Measurements from ENCODE around the gene ARHGAP10. TPM values are rescaled to one million over a fixed set of nuclear protein-coding genes. Genes with fewer than 3 reads are reported as not detected.

The ARHGAP10 gene
- total RNA-seq, 1 donor from 2014 or later, result 15.5 TPM

DNA sequence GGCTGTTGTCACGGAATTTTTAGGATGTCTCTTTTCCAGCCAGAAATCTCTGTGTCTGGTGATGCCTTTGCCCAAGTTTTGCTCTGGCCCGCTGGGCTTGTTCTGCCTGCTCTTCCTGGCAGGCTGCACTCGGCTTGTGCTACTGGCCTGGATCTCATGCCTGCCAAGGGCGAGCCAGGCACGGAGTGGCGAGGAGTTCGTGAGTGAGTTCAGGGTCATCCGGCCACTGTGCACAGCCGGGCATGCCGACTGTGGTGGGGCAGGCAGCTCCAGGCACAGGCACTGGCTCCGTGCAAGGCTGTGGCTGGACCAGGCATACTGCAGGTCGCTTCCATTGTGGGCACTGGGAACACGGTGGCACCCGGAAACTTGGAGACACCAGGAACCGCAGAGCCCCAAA lies 129.1 kb downstream of the ARHGAP10 start:
- TF ChIP-seq, protein P1, sequence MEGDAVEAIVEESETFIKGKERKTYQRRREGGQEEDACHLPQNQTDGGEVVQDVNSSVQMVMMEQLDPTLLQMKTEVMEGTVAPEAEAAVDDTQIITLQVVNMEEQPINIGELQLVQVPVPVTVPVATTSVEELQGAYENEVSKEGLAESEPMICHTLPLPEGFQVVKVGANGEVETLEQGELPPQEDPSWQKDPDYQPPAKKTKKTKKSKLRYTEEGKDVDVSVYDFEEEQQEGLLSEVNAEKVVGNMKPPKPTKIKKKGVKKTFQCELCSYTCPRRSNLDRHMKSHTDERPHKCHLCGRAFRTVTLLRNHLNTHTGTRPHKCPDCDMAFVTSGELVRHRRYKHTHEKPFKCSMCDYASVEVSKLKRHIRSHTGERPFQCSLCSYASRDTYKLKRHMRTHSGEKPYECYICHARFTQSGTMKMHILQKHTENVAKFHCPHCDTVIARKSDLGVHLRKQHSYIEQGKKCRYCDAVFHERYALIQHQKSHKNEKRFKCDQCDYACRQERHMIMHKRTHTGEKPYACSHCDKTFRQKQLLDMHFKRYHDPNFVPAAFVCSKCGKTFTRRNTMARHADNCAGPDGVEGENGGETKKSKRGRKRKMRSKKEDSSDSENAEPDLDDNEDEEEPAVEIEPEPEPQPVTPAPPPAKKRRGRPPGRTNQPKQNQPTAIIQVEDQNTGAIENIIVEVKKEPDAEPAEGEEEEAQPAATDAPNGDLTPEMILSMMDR (IDR thresholded peaks at IDR 0.05; ENCODE audit: insufficient read depth, low read length, poor library complexity, severe bottlenecking), result no peak
- Histone ChIP-seq H3K4me3 (ENCODE audit: low read depth, low read length) (no peak overlapping the region), H3K36me3 (ENCODE audit: control insufficient read depth, insufficient read depth, low read length) (no peaks in the 10 kb centered on the region), H3K27me3 (ENCODE audit: control insufficient read depth, insufficient read depth, low read length) (no peaks in the 10 kb centered on the region)
- no peak for DNase-seq (ENCODE audit: low read depth)

DNA sequence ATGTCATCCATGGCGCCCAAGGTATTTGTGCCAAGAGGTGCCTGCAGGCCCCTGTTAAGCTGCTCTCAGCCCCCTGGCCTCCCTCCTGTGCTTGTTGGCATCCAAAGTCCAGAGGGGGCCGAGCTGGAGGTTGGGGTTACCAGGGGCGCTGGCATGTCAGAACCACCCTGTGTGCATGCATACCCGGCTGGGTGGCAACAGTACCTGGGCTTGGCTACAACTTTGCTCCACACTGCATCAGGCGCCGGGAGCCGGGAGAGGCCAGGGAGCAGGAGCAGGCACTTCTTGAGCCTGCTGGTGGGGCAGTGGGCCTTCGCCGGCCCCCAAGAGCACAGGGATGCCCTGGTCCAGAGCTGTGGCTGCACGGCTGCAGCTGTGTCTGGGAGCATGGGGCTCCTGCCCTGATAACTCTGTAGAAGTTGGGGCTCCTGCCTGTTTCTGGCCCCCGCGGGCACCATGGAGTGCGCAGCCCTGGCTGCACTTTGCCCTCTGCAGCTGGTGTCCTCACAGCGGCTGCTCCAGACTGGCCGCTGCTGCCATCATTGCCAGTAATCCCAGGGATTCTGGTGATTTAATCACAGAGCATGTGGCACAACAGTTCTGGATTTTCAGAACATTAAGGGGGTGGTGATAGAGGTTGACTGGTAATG lies 130.3 kb downstream of the ARHGAP10 start:
- no peak overlapping the region for H3K4me3 ChIP-seq (ENCODE audit: low read depth, low read length)
- TF ChIP-seq, protein P1 (IDR thresholded peaks at IDR 0.05; ENCODE audit: insufficient read depth, low read length, poor library complexity, severe bottlenecking), result no peak
- H3K27me3 ChIP-seq (ENCODE audit: control insufficient read depth, insufficient read depth, low read length), result no peaks in the 10 kb centered on the region
- H3K36me3 ChIP-seq (ENCODE audit: control insufficient read depth, insufficient read depth, low read length), result no peaks in the 10 kb centered on the region
- no peak for DNase-seq (ENCODE audit: low read depth)

DNA sequence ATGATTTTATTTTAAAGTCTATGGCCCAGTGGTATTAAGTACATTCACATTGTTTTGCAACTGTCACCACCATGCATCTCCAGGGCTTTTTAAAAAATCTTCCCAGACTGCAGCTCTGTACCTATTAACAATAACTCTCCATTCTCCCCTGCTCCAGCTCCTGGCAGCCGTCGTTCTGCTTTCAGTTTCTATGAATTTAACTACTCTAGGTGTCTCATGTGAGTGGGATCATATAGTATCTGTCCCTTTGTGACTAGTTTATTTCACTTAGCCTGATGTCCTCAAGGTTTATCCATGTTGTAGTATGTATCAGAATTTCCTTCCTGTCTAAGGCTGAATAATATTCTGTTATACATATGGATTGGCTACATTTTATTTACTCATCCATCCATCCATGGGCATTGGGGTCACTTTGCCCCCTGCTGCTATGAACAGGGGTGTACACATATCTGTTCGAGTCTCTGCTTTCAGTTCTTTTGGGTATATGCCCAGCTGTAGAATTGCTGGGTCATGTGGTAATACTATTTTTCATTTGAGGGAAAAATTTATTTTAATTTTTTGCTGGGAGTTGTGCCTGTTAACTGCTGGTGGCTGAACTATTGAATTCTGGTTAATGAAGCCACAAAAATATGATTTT lies 131.3 kb downstream of the ARHGAP10 start:
- Histone ChIP-seq H3K36me3 (ENCODE audit: control insufficient read depth, insufficient read depth, low read length) (no peaks in the 10 kb centered on the region), H3K4me3 (ENCODE audit: low read depth, low read length) (no peak overlapping the region), H3K27me3 (ENCODE audit: control insufficient read depth, insufficient read depth, low read length) (no peaks in the 10 kb centered on the region)
- DNase-seq (ENCODE audit: low read depth), result no peak
- TF ChIP-seq, protein P1 (IDR thresholded peaks at IDR 0.05; ENCODE audit: insufficient read depth, low read length, poor library complexity, severe bottlenecking), result no peak

DNA sequence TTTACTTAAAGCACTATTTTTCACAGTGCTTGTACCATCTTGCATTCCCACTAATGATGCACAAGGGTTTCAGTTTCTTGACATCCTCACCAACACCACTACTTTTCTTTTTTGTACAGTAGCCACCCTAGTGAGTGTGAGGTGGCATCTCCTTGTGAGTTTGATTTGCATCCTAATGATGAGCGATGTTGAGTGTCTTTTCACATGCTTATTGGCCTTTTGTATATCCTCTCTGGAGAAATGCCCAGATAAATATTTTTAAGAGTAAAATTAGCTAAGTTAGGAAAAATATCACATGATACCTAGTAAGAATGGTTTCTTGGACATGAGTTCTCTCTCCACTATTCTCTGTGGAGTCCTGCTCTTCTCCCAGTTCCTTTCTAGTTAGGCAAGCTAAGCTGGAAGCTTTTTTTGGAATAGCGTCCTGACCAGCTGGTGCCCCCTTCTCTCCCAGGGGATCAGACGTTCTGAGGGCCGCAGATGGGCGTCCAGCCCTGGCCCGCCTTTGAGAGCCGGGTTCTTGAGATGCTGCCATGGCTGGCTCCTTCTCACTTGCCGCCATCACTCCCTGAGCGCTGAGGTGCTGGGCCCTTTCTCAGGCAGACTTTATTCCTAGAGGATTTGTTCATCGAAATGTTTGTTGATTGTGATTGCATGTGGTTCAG lies 132.1 kb downstream of the ARHGAP10 start:
- Histone ChIP-seq H3K36me3 (ENCODE audit: control insufficient read depth, insufficient read depth, low read length) (no peaks in the 10 kb centered on the region), H3K4me3 (ENCODE audit: low read depth, low read length) (no peak overlapping the region), H3K27me3 (ENCODE audit: control insufficient read depth, insufficient read depth, low read length) (no peaks in the 10 kb centered on the region)
- TF ChIP-seq, protein P1 (IDR thresholded peaks at IDR 0.05; ENCODE audit: insufficient read depth, low read length, poor library complexity, severe bottlenecking), result no peak
- DNase-seq (ENCODE audit: low read depth), result no peak

DNA sequence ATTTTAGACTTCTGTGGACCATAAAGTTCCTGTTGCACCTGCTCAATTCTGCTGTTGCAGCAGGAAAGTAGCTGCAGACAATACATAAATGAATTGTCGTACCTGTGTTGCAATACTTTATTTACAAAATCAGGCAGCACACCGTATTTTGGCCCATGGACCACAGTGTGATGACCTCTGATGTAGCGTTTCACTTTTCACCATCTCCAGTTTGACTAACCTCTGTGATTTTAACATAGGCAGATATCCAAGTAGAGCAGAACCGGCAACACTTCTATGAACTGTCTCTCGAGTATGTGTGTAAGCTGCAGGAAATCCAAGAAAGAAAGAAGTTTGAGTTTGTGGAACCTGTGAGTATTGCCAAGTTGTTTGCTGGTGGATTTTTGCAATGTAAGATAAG lies 132.7 kb downstream of the ARHGAP10 start:
- Histone ChIP-seq H3K27me3 (ENCODE audit: control insufficient read depth, insufficient read depth, low read length) (no peaks in the 10 kb centered on the region), H3K36me3 (ENCODE audit: control insufficient read depth, insufficient read depth, low read length) (no peaks in the 10 kb centered on the region), H3K4me3 (ENCODE audit: low read depth, low read length) (no peak overlapping the region)
- TF ChIP-seq, protein P1 (IDR thresholded peaks at IDR 0.05; ENCODE audit: insufficient read depth, low read length, poor library complexity, severe bottlenecking), result no peak
- no peak for DNase-seq (ENCODE audit: low read depth)

All from kidney epithelial cell (primary cell).